ENCODE results near the gene TPGS2.
"Not testable (repeated sequence)": the region's sequence is repeated elsewhere in the genome, so short reads cannot be mapped to it uniquely, and the experiment has no call there.

TPGS2 gene

GRCh38 chr18:36821681-36822080, 7.1 kb downstream of the TPGS2 start:
- DNase-seq (ENCODE audit: low read depth) = no peak

- no peak for DNase-seq (ENCODE audit: low read depth)
Observed at GRCh38 chr18:36819621-36820020, 9.2 kb downstream of the TPGS2 start.

GRCh38 chr18:36818652-36819051, 10.2 kb downstream of the TPGS2 start:
- no peak for DNase-seq (ENCODE audit: low read depth)

- DNase-seq (ENCODE audit: low read depth) = no peak
Observed at GRCh38 chr18:36817039-36817438, 11.8 kb downstream of the TPGS2 start.

GRCh38 chr18:36816096-36816495, 12.7 kb downstream of the TPGS2 start:
- DNase-seq (ENCODE audit: low read depth) = not testable (repeated sequence)

- DNase-seq (ENCODE audit: low read depth) = no peak
Observed at GRCh38 chr18:36814994-36815393, 13.8 kb downstream of the TPGS2 start.

- DNase-seq (ENCODE audit: low read depth) = no peak
Observed at GRCh38 chr18:36813824-36814223, 15.0 kb downstream of the TPGS2 start.

- peak; percentile 14 for DNase-seq (ENCODE audit: low read depth)
Observed at GRCh38 chr18:36813101-36813775, 15.6 kb downstream of the TPGS2 start.

GRCh38 chr18:36812678-36813077, 16.1 kb downstream of the TPGS2 start:
- DNase-seq (ENCODE audit: low read depth) = peak; percentile 7

- peak; percentile 16 for DNase-seq (ENCODE audit: low read depth)
Observed at GRCh38 chr18:36811955-36812354, 16.8 kb downstream of the TPGS2 start.

- peak; percentile 57 for DNase-seq (ENCODE audit: low read depth)
Observed at GRCh38 chr18:36811430-36811829, 17.4 kb downstream of the TPGS2 start.

GRCh38 chr18:36809590-36810381, 19.0 kb downstream of the TPGS2 start:
- peak; percentile 26 for DNase-seq (ENCODE audit: low read depth)

GRCh38 chr18:36808681-36809080, 20.1 kb downstream of the TPGS2 start:
- DNase-seq (ENCODE audit: low read depth) = peak; percentile 49

- DNase-seq (ENCODE audit: low read depth) = no peak
Observed at GRCh38 chr18:36805105-36805504, 23.7 kb downstream of the TPGS2 start.

GRCh38 chr18:36798738-36799473, 29.9 kb downstream of the TPGS2 start:
- DNase-seq (ENCODE audit: low read depth) = no peak

GRCh38 chr18:36792634-36793283, 36.0 kb downstream of the TPGS2 start:
- no peak for DNase-seq (ENCODE audit: low read depth)

- DNase-seq (ENCODE audit: low read depth) = peak; percentile 71
Observed at GRCh38 chr18:36786686-36787085, 42.1 kb downstream of the TPGS2 start.

GRCh38 chr18:36783792-36784191, 45.0 kb downstream of the TPGS2 start:
- DNase-seq (ENCODE audit: low read depth) = no peak

- DNase-seq (ENCODE audit: low read depth) = no peak
Observed at GRCh38 chr18:36782710-36783109, 46.1 kb downstream of the TPGS2 start.

- DNase-seq (ENCODE audit: low read depth) = no peak
Observed at GRCh38 chr18:36780748-36781147, 48.1 kb downstream of the TPGS2 start.

- no peak for DNase-seq (ENCODE audit: low read depth)
Observed at GRCh38 chr18:36777566-36777965, 51.2 kb downstream of the TPGS2 start.

GRCh38 chr18:36776650-36777049, 52.2 kb downstream of the TPGS2 start:
- no peak for DNase-seq (ENCODE audit: low read depth)
